ENCODE results near the gene ADCY5.

DNA sequence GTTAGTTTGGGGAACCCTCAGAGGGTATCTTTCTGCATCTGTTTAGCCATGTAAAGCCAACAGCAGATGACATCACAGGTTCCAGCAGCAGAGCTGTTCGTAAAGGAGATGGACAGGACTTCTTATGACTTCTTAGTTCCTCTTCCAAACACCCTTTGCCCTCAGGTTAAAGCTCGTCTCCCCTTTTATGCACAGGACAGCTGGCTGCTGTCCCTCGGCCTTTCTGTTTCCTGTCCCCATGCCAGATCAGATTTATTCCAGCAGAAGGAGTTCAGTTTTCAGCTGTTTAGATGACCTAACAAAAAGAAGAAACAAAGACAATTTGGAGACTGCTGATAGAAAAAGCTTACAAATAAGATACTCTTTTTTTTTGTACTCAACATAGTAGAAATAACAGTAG is 202.0 kb downstream of the ADCY5 start:
- TF ChIP-seq FOXK2 (IDR thresholded peaks at IDR 0.05) (no peak), FOXM1 (IDR thresholded peaks at IDR 0.05; ENCODE audit: borderline replicate concordance) (no peak)

Data from HEK293T (cell line).